ENCODE results near the gene RHOT2.

RHOT2 gene

DNA sequence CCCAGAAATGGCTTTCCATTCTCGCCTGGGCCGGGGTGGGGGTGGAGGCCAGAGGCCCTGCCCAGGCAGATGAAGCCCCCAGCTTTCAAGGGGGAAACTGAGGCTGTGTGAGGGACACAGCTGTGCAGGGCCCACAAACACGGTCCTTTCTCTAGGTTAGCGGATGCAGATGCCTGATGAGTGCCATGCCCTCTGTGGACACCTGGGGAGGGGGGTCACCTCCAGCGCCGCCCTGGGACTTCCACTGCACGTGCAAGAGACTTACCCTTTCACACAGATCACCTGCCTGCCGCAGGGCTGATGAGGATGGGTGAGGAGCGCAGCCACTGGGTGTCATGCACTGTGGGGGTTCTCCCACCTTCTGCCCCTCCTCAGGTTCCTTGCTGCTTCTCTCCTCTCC lies 50.5 kb downstream of the RHOT2 start:
- Histone ChIP-seq H3K9me3 (ENCODE audit: low read length) (no peaks in the 10 kb centered on the region), H3K4me1 (ENCODE audit: insufficient read depth, low read length) (peaks cover 34% of the 10 kb centered on the region), H3K4me3 (ENCODE audit: low read depth in 1 of 2, low read length in 2 of 2) (no peak overlapping the region), H3K9ac (ENCODE audit: low read length) (no peak overlapping the region), H3K27me3 (ENCODE audit: control insufficient read depth in 1 of 2, insufficient read depth in 2 of 2, low read length in 2 of 2) (peaks cover 0 to 20% of the 10 kb centered on the region in 2 donors), H3K27ac (ENCODE audit: low read depth, low read length) (no peak overlapping the region), H3K36me3 (ENCODE audit: insufficient read depth, low read length) (no peaks in the 10 kb centered on the region)

DNA sequence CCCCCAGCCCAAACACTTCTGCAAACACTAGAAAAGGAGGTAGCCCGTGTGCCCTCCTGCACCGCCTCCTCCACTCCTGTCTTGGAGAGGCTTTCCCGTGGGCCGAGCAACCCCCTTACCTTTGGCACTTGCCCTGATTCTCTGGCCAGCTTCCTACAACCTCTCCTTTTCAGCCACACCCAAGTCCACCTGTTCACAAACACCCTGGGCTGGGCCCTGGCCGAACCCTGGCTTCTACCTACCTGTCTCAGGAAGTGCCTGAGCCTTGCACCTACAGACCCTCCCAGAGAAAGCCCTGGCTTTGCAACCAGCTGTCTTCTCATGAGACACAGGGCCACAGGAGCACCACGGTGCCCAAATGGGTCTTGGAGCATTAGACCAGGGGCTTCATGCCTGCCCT lies 51.0 kb downstream of the RHOT2 start:
- Histone ChIP-seq H3K36me3 (ENCODE audit: insufficient read depth, low read length) (no peaks in the 10 kb centered on the region), H3K27ac (ENCODE audit: low read depth, low read length) (no peak overlapping the region)

GRCh38 chr16:719815-720446 lies 52.0 kb downstream of the RHOT2 start:
- no peaks in the 10 kb centered on the region for H3K36me3 ChIP-seq (ENCODE audit: insufficient read depth, low read length)
- peak overlapping the region; percentile 98 for H3K27ac ChIP-seq (ENCODE audit: low read depth, low read length)
- peaks cover 0 to 23% of the 10 kb centered on the region in 2 donors for H3K27me3 ChIP-seq (ENCODE audit: control insufficient read depth in 1 of 2, insufficient read depth in 2 of 2, low read length in 2 of 2)
- peak overlapping the region; percentile 27 for H3K9ac ChIP-seq (ENCODE audit: low read length)
- H3K4me3 ChIP-seq (ENCODE audit: low read depth in 1 of 2, low read length in 2 of 2) = peak overlapping the region; percentile 68 to 91
- H3K9me3 ChIP-seq (ENCODE audit: low read length) = no peaks in the 10 kb centered on the region
- peaks cover 31% of the 10 kb centered on the region for H3K4me1 ChIP-seq (ENCODE audit: insufficient read depth, low read length)

More for the DNA sequence above, 51.0 kb downstream of the RHOT2 start:
- Histone ChIP-seq H3K9ac (ENCODE audit: low read length) (no peak overlapping the region), H3K4me1 (ENCODE audit: insufficient read depth, low read length) (peaks cover 34% of the 10 kb centered on the region), H3K9me3 (ENCODE audit: low read length) (no peaks in the 10 kb centered on the region), H3K27me3 (ENCODE audit: control insufficient read depth in 1 of 2, insufficient read depth in 2 of 2, low read length in 2 of 2) (peaks cover 0 to 23% of the 10 kb centered on the region in 2 donors), H3K4me3 (ENCODE audit: low read depth in 1 of 2, low read length in 2 of 2) (no peak overlapping the region)

DNA sequence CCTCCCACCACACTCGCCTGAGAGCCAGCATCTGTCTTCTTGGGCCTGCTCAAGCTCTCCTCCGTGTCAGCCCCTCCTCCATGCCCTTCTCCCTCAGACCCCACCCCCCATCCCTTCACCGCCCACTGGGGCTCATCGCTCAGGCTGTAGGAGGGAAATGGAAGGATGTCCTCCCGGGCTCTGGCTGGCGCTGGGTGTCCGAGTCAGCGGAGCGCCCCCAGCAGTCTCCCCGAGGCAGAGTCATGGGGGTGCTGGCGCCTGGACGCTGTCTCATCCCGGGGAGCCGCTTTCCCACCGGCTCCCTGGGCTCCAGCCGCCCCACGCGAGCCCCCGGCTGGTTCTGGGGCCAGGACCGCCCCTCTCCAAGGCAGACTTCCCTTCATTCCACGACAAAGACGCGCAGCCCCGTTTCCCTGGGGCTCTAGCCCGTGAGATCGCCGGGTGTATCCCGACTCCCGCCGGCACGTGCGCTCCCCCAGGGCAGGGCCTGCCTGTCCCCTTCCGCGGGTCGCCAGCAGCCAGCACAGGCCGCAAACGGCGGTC lies 52.6 kb downstream of the RHOT2 start:
- H3K27ac ChIP-seq (ENCODE audit: low read depth, low read length) = peak overlapping the region; percentile 98
- H3K4me1 ChIP-seq (ENCODE audit: insufficient read depth, low read length) = peaks cover 31% of the 10 kb centered on the region
- H3K9ac ChIP-seq (ENCODE audit: low read length) = peak overlapping the region; percentile 27
- no peaks in the 10 kb centered on the region for H3K9me3 ChIP-seq (ENCODE audit: low read length)
- H3K36me3 ChIP-seq (ENCODE audit: insufficient read depth, low read length) = no peaks in the 10 kb centered on the region
- H3K4me3 ChIP-seq (ENCODE audit: low read depth in 1 of 2, low read length in 2 of 2) = peak overlapping the region; percentile 68 to 91
- H3K27me3 ChIP-seq (ENCODE audit: control insufficient read depth in 1 of 2, insufficient read depth in 2 of 2, low read length in 2 of 2) = peaks cover 0 to 29% of the 10 kb centered on the region in 2 donors

DNA sequence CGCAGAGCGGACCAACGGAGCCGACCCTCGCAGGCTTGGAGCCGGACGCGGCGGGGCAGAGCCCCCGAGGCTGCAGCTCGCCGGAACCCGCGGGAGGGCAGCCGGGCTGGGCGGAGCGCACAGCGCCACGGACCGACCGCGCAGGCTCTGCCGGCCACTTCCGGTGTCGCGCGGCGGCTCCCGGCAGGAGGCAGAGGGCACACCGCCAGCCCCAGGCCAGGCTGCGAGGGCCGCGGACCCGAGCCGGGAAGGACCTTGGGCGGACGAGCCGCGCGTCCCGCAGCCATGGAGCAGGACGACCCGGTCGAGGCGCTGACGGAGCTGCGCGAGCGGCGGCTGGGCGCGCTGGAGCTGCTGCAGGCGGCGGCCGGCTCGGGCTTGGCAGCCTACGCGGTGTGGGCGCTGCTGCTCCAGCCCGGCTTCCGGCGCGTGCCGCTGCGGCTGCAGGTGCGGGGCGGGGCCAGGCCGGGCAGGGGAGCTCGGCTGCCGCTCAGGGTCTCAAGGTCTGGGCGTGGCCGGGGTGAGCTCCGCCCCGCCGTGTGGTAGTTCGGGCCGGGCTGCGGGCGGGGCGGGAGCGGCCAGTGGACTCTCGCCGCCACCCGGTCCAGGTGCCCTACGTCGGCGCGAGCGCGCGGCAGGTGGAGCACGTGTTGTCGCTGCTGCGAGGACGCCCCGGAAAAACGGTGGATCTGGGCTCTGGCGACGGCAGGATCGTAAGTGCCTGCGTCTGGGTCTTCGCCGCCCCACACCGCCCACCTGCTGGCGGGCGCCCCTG lies 53.2 kb downstream of the RHOT2 start, which contains the start of gene ANTKMT:
Gene ANTKMT (plus strand): TSS at position 157 of the 775 bp plus-strand sequence. CDS start 129 bp downstream, at position 286.
- H3K9ac ChIP-seq (ENCODE audit: low read length) = peak within 1 kb of the TSS; percentile 27
- H3K27me3 ChIP-seq (ENCODE audit: control insufficient read depth in 1 of 2, insufficient read depth in 2 of 2, low read length in 2 of 2) = peaks cover 6 to 31% of the 10 kb centered on the region in 2 donors
- peak within 1 kb of the TSS; percentile 98 for H3K27ac ChIP-seq (ENCODE audit: low read depth, low read length)
- peaks cover 25% of the 10 kb centered on the region for H3K4me1 ChIP-seq (ENCODE audit: insufficient read depth, low read length)
- H3K36me3 ChIP-seq (ENCODE audit: insufficient read depth, low read length) = no peaks in the 10 kb centered on the region
- H3K4me3 ChIP-seq (ENCODE audit: low read depth in 1 of 2, low read length in 2 of 2) = peak within 1 kb of the TSS; percentile 68 to 91
- H3K9me3 ChIP-seq (ENCODE audit: low read length) = no peaks in the 10 kb centered on the region

GRCh38 chr16:721765-722540 lies 54.0 kb downstream of the RHOT2 start:
- H3K9ac ChIP-seq (ENCODE audit: low read length) = no peak overlapping the region
- H3K4me3 ChIP-seq (ENCODE audit: low read depth in 1 of 2, low read length in 2 of 2) = peak overlapping the region; percentile 68 to 91

GRCh38 chr16:722835-723633 lies 55.1 kb downstream of the RHOT2 start:
- Histone ChIP-seq H3K9me3 (ENCODE audit: low read length) (no peaks in the 10 kb centered on the region), H3K9ac (ENCODE audit: low read length) (no peak overlapping the region), H3K36me3 (ENCODE audit: insufficient read depth, low read length) (no peaks in the 10 kb centered on the region), H3K27ac (ENCODE audit: low read depth, low read length) (no peak overlapping the region), H3K4me1 (ENCODE audit: insufficient read depth, low read length) (peaks cover 30% of the 10 kb centered on the region), H3K4me3 (ENCODE audit: low read depth in 1 of 2, low read length in 2 of 2) (no peak overlapping the region), H3K27me3 (ENCODE audit: control insufficient read depth in 1 of 2, insufficient read depth in 2 of 2, low read length in 2 of 2) (peaks cover 16 to 36% of the 10 kb centered on the region in 2 donors)

More at GRCh38 chr16:721765-722540, 54.0 kb downstream of the RHOT2 start:
- H3K9me3 ChIP-seq (ENCODE audit: low read length) = no peaks in the 10 kb centered on the region
- peaks cover 11 to 29% of the 10 kb centered on the region in 2 donors for H3K27me3 ChIP-seq (ENCODE audit: control insufficient read depth in 1 of 2, insufficient read depth in 2 of 2, low read length in 2 of 2)
- H3K27ac ChIP-seq (ENCODE audit: low read depth, low read length) = no peak overlapping the region
- peaks cover 25% of the 10 kb centered on the region for H3K4me1 ChIP-seq (ENCODE audit: insufficient read depth, low read length)
- no peaks in the 10 kb centered on the region for H3K36me3 ChIP-seq (ENCODE audit: insufficient read depth, low read length)

DNA sequence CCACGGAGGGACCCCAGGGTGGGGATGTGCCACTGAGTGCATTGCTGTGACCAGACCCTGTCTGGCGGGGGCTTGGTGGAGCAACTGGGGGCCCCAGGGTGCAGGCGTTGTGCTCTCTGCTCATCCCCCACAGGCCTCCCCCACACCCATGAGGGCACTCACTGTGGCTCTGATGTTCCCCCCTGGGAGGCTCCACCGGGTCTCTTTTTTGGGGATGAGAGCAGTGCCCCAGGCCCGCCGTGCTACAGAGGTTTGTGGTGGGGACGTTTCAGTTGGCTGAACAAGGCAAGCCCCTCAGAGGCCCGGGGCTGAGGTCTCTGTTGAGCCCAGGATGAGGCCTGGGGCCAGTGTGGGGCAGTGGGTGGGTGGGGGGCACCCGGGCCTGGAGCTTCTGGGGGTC lies 55.8 kb downstream of the RHOT2 start:
- H3K9me3 ChIP-seq (ENCODE audit: low read length) = no peaks in the 10 kb centered on the region
- H3K27ac ChIP-seq (ENCODE audit: low read depth, low read length) = no peak overlapping the region
- no peak overlapping the region for H3K4me3 ChIP-seq (ENCODE audit: low read depth in 1 of 2, low read length in 2 of 2)
- peaks cover 30% of the 10 kb centered on the region for H3K4me1 ChIP-seq (ENCODE audit: insufficient read depth, low read length)
- H3K27me3 ChIP-seq (ENCODE audit: control insufficient read depth in 1 of 2, insufficient read depth in 2 of 2, low read length in 2 of 2) = peaks cover 16 to 41% of the 10 kb centered on the region in 2 donors
- no peaks in the 10 kb centered on the region for H3K36me3 ChIP-seq (ENCODE audit: insufficient read depth, low read length)
- H3K9ac ChIP-seq (ENCODE audit: low read length) = no peak overlapping the region
